SH-SY5Y (cell line): Measurements from ENCODE around the gene HPSE.

Source experiments
- GATA2 ChIP-seq: IDR thresholded peaks from 2 replicates; pipeline ENCODE4 v1.6.1; 2011; ENCODE audit warnings: mild to moderate bottlenecking, low read depth, low read length
- GATA3 ChIP-seq: IDR thresholded peaks from 2 replicates; pipeline ENCODE4 v1.6.1; 2011; ENCODE audit warnings: low read depth, mild to moderate bottlenecking, low read length, moderate library complexity

- TF ChIP-seq GATA3 (no peak), GATA2 (no peak)
Observed at GRCh38 chr4:83282049-83282535, 52.6 kb downstream of the HPSE start.
